ENCODE data around the gene ERP27.

The ERP27 gene

DNA sequence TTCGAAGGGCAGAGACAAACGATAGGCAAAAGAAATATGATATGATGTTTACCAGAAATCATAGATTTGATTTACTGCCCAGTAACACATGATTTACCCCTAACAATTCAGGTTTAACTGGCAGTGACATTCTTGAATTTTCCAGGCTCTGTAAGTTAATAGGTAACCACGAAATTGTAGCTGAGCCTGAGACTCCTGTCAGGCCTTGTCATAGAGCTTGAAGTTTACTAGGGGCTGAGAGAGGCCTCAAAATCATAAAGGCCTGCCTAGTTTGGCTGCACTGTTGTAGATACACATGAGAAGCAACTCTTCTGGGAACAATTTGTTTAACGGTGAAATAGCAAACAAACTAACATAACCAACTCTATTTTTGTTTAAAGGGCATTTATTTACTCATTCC lies 3.3 kb downstream of the ERP27 start:
- H3K4me3 Mint-ChIP-seq, result no peak overlapping the region
- peak overlapping the region; percentile 94 for H3K27ac Mint-ChIP-seq
- TF ChIP-seq, protein P1, sequence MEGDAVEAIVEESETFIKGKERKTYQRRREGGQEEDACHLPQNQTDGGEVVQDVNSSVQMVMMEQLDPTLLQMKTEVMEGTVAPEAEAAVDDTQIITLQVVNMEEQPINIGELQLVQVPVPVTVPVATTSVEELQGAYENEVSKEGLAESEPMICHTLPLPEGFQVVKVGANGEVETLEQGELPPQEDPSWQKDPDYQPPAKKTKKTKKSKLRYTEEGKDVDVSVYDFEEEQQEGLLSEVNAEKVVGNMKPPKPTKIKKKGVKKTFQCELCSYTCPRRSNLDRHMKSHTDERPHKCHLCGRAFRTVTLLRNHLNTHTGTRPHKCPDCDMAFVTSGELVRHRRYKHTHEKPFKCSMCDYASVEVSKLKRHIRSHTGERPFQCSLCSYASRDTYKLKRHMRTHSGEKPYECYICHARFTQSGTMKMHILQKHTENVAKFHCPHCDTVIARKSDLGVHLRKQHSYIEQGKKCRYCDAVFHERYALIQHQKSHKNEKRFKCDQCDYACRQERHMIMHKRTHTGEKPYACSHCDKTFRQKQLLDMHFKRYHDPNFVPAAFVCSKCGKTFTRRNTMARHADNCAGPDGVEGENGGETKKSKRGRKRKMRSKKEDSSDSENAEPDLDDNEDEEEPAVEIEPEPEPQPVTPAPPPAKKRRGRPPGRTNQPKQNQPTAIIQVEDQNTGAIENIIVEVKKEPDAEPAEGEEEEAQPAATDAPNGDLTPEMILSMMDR (IDR thresholded peaks at IDR 0.05), result no peak
- H3K36me3 Mint-ChIP-seq (ENCODE audit: low read depth), result no peaks in the 10 kb centered on the region
- H3K9me3 Mint-ChIP-seq, result peaks cover 5% of the 10 kb centered on the region
- peaks cover 42% of the 10 kb centered on the region for H3K4me1 Mint-ChIP-seq
- no peak for DNase-seq
- no peaks in the 10 kb centered on the region for H3K27me3 Mint-ChIP-seq (ENCODE audit: low read depth, poor library complexity)

DNA sequence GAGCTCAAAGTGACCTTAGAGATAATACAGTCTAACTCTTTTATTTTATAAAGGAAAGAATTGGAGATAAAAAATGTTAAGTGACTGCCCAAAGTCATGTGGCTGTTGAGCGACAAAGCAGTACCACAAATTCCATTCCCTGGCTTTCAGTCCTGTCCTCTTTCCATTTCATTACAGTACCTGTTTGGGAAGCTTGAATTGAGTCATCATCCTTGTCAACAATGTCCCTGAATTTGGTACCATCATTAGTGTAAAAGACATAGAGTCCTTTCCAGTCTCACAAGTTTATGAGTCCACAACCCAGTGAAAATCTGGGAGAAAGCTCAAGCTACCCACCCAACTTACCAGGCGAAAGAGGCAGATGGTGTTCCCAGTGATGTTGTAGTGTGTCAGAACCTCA lies 3.8 kb downstream of the ERP27 start:
- TF ChIP-seq, protein P1 (IDR thresholded peaks at IDR 0.05), result no peak
- Mint-ChIP-seq H3K4me1 (peaks cover 42% of the 10 kb centered on the region), H3K4me3 (no peak overlapping the region), H3K9me3 (no peaks in the 10 kb centered on the region), H3K27me3 (ENCODE audit: low read depth, poor library complexity) (no peaks in the 10 kb centered on the region), H3K27ac (peak overlapping the region; percentile 94), H3K36me3 (ENCODE audit: low read depth) (no peaks in the 10 kb centered on the region)
- no peak for DNase-seq

DNA sequence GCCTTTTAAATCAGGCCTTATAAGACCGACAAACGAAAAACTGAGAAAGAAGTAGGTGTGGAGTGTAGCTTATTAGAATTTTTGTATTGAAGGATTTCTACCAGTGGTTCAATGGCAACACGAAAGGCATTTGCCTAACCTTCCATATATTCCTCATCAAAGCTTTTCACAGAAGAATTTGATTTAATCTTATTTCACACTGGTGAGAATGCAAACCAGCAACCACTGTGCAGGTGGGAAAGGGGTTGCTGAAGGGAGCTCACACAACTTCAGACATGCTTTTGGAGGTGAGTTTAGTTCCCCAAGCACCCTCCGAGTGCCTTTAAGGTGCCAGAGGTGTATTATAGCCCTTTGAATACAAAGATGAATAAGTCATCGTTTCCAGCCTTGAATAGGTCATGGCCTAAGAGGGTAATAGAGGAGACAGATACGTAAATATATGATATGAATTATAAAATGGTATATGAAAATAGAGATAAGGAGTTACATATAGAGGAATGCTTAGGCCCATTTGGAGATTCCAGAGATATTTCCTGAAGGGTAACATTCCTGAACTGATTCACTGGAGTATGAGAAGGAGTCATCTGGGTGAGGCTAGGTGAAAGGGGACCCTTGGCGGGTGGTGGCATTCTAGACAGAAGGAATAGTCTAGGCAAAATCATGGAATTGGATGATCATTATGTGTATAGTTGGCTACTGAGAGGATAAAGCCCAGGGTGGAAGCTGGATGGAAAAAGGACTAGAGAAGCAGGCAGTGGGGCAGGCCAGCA lies 6.4 kb downstream of the ERP27 start:
- Mint-ChIP-seq H3K9me3 (no peaks in the 10 kb centered on the region), H3K27me3 (ENCODE audit: low read depth, poor library complexity) (no peaks in the 10 kb centered on the region), H3K4me1 (peaks cover 46% of the 10 kb centered on the region), H3K27ac (peak overlapping the region; percentile 93), H3K4me3 (no peak overlapping the region), H3K36me3 (ENCODE audit: low read depth) (no peaks in the 10 kb centered on the region)
- TF ChIP-seq, protein P1 (IDR thresholded peaks at IDR 0.05), result no peak
- DNase-seq, result no peak

DNA sequence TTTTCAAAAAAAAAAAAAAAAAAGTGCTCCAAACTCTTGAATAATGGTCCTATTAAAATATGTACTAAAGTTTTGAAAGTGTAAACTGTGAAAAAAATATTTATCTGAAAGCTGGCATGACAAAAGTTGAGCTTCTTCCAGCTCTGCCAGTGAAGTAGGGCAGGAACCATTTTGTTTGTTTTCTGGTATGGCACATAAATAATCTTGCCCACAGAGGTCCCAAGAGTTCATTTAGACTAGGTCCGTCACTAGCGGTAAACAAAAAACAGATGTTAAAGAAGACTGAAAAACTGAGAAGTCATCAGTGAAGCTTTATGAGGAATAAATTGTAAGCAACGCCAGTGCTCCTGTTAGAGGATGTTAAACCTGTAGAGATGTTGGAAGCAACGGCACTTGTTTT lies 7.0 kb downstream of the ERP27 start:
- no peaks in the 10 kb centered on the region for H3K36me3 Mint-ChIP-seq (ENCODE audit: low read depth)
- H3K4me3 Mint-ChIP-seq, result no peak overlapping the region
- no peak for DNase-seq
- peak overlapping the region; percentile 93 for H3K27ac Mint-ChIP-seq
- H3K27me3 Mint-ChIP-seq (ENCODE audit: low read depth, poor library complexity), result peaks cover 3% of the 10 kb centered on the region
- no peaks in the 10 kb centered on the region for H3K9me3 Mint-ChIP-seq
- TF ChIP-seq, protein P1 (IDR thresholded peaks at IDR 0.05), result no peak
- peaks cover 41% of the 10 kb centered on the region for H3K4me1 Mint-ChIP-seq

DNA sequence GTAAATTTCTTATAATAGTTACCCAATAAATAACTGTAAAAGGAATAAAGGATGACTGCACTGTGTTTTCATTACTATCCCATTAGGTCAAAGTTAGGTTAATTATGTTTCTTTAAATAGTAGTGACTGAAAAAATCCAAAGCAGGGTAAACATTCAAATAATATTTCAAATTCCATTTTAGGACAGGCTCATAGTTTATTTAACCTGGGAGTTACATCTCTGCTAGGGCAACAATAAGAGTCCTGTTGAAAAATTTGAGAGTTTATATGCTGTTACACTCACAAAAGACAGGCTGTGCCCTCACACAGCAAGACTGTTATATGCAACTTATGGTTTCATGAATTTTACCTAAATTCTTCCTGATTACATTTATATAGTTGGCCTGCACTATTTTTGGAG lies 8.0 kb downstream of the ERP27 start:
- Mint-ChIP-seq H3K4me1 (peaks cover 32% of the 10 kb centered on the region), H3K36me3 (ENCODE audit: low read depth) (no peaks in the 10 kb centered on the region), H3K9me3 (no peaks in the 10 kb centered on the region), H3K27ac (no peak overlapping the region), H3K27me3 (ENCODE audit: low read depth, poor library complexity) (peaks cover 3% of the 10 kb centered on the region), H3K4me3 (no peak overlapping the region)
- TF ChIP-seq, protein P1 (IDR thresholded peaks at IDR 0.05), result no peak
- no peak for DNase-seq

DNA sequence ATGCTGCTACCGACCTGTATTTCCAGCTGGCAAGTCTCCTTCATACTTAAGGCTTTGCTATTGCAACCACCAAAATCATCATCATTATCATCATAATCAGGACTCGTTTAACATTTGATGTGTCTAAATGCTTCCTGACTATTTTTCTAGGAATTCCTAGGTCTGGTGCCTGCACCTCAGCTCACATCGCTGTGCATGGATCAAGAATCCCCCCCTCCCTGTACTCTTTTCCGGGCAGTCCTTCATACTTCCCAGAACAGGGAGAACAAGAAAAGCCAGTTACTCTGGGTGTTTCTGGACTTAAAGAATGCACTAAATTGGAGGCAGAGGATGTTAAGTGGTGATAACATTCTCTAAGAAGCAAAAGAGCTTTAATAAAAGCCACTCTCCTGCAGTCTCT lies 9.4 kb downstream of the ERP27 start:
- no peak for DNase-seq

More for the DNA sequence above, 9.4 kb downstream of the ERP27 start:
- Mint-ChIP-seq H3K27ac (no peak overlapping the region), H3K27me3 (ENCODE audit: low read depth, poor library complexity) (peaks cover 3% of the 10 kb centered on the region), H3K9me3 (no peaks in the 10 kb centered on the region), H3K4me3 (no peak overlapping the region), H3K4me1 (peaks cover 23% of the 10 kb centered on the region), H3K36me3 (ENCODE audit: low read depth) (no peaks in the 10 kb centered on the region)
- TF ChIP-seq, protein P1 (IDR thresholded peaks at IDR 0.05), result no peak

Measured in nephron progenitor cell (in vitro differentiated cells).